GM18858 (cell line): ENCODE results near the gene TP73.

Source experiments
- ATAC-seq: cut with Tn5 transposase; IDR thresholded peaks from one replicate; pipeline ENCODE4 v1.9.1; 2021; ENCODE audit not compliant: unreplicated experiment

TP73 gene

GRCh38 chr1:3651930-3652547 lies at the start of gene TP73:
Gene TP73, plus strand, starts transcription at chr1:3652516. Its CDS starts 29,850 bp downstream, at chr1:3682366.
- ATAC-seq, result no peak

- no peak for ATAC-seq
Observed at GRCh38 chr1:3603156-3603555, 49.2 kb upstream of the TP73 start.

GRCh38 chr1:3603571-3604467 lies 48.5 kb upstream of the TP73 start:
- no peak for ATAC-seq

GRCh38 chr1:3604468-3604974 lies 47.8 kb upstream of the TP73 start:
- no peak for ATAC-seq

GRCh38 chr1:3604997-3605823 lies 47.1 kb upstream of the TP73 start:
- ATAC-seq, result no peak

GRCh38 chr1:3606779-3607702 lies 45.3 kb upstream of the TP73 start:
- ATAC-seq, result no peak

- no peak for ATAC-seq
Observed at GRCh38 chr1:3607703-3608065, 44.6 kb upstream of the TP73 start.

- no peak for ATAC-seq
Observed at GRCh38 chr1:3608154-3608553, 44.2 kb upstream of the TP73 start.

GRCh38 chr1:3609016-3609768 lies 43.1 kb upstream of the TP73 start:
- no peak for ATAC-seq

GRCh38 chr1:3609769-3610526 lies 42.4 kb upstream of the TP73 start:
- ATAC-seq, result no peak

GRCh38 chr1:3610527-3611169 lies 41.7 kb upstream of the TP73 start:
- no peak for ATAC-seq

GRCh38 chr1:3611170-3612019 lies 40.9 kb upstream of the TP73 start, which contains the start of gene MEGF6:
Gene MEGF6, minus strand, starts transcription at chr1:3611508. Its CDS starts 240 bp downstream, at chr1:3611268.
- no peak for ATAC-seq

- no peak for ATAC-seq
Observed at GRCh38 chr1:3612123-3612522, 40.2 kb upstream of the TP73 start.

- ATAC-seq, result no peak
Observed at GRCh38 chr1:3614755-3615742, 37.3 kb upstream of the TP73 start.

GRCh38 chr1:3616861-3617260 lies 35.5 kb upstream of the TP73 start:
- ATAC-seq, result no peak

- ATAC-seq, result no peak
Observed at GRCh38 chr1:3617806-3618345, 34.4 kb upstream of the TP73 start.
